Right ventricle myocardium superior (tissue), 1 donor: ENCODE results near the gene CCL7. TPM values are rescaled to one million over a fixed set of nuclear protein-coding genes. Genes with fewer than 3 reads are reported as not detected.
A peak's percentile ranks its signal among the peaks of the same experiment; 100 is the strongest.

ENCODE experiments used
- ATAC-seq: fragments of 200-7000 bp; cut with Tn5 transposase; one replicate; pipeline ENCODE4 v1.9.1; 2020; ENCODE audit warnings: mild to moderate bottlenecking; ENCODE audit not compliant: poor library complexity
- DNase-seq: peaks from one replicate; pipeline ENCODE4 v3.0.0-alpha.2; 2020
- intact Hi-C: fragments of 100-400 bp; cut with DNase I; formaldehyde crosslinking; loops from one replicate; pipeline ENCODE4 v1.11.2; 2022
- total RNA-seq: library from RNA; stranded (reverse); fragmentation: NEBNext Ultra II Directional; extraction: Animal tissue kit (Norgen Biotek cat#: 25700); gene quantifications from one replicate; pipeline ENCODE4 v1.2.1, GENCODE V29; 2021
- donor health status: DM: no; HTN: yes; CAD: no; lungs with severe emphysema.

Gene CCL7
- total RNA-seq, 1 donor from 2014 or later = not detected

DNA sequence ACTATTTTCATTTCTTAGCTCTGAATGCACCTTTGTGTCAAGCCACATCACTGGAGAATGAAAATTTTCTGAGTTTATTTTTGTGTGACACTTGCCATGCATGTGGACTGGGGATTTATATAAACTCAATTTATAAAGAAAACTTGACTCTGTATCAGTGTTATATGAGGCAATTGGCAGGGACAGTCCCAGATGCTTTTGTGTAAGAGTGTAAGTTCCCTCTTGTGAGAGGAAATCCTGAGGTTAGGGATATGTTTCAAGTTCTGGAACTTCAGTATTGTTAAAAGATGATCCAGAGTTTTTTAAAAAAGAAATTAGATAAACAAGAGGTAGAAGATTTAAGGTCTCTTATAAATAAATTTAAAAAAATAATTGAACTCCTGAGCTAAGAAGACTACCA, 38.4 kb downstream of the CCL7 start:
- DNase-seq (no peak), ATAC-seq (no peak)
- intact Hi-C loops = no loop called here

- intact Hi-C loops = loop anchor here (5.0 kb wide), 1 partner anchor 46 kb away; the partner anchor contains the start of gene CCL13
- DNase-seq (no peak), ATAC-seq (no peak)
These were observed 41.3 kb downstream of the CCL7 start for GRCh38 chr17:34311291-34311690.

DNA sequence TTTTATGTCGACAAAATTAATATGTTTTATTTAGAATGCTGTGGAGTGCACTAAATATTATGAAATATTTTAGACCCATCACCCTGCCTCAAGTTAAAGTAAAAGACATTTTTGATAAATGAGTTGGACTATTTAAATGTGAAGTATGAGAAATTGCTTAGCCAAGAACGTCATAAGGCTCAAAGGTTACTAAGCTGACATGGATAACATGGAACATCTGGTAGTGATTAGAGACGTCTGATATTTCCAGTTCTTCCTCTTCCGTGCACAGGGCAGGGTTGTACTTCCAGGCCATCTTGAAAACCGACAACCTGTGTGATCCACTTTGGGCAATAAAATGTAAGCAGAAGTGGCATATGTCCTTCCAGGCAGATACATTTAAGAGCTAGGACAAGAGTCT, 42.1 kb downstream of the CCL7 start:
- DNase-seq = no peak
- intact Hi-C loops = loop anchor here (5.0 kb wide), 1 partner anchor 45 kb away; the partner anchor contains the start of gene CCL13
- peak; percentile 82 for ATAC-seq

DNA sequence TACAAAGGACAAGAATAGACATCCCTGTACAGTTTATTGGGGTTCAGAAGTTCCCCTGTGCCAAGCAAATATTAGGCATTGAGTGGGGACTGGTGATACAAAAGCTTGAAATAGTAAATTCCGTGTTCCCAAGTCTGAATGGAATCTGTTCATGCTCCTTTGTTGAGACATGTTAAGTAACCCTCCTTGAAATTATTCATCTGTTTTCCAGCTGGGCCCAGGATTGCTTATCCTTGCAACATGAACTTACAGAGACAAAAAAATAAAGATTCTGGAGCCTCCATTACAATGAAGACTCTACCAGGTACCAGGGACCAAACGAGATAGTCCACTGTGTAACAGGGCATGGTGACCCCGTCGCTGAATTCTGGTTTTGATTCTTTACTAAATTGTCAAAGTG, 43.1 kb downstream of the CCL7 start:
- no peak for DNase-seq
- ATAC-seq = peak; percentile 77
- intact Hi-C loops = loop anchor here (5.0 kb wide), 1 partner anchor 44 kb away; the partner anchor contains the start of gene CCL13

DNA sequence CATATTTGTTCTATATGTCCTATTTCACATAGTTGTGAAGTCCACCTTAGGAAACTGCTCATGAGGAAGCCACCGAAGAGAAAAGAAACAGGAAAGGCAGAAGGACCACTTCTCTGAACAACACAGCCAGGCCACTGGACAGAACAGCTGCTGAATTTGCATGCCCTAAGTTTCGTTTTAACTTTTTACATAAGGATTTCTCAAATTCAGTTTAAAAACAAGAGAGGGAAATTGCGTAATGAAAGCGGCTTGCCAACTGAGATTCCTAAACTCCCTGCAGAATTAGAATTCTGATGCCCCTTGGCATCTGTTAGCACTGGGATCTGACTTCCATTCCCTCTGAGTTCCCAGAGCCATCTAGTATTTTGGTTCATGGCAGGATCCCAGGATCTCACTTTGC, 44.3 kb downstream of the CCL7 start:
- DNase-seq = no peak
- peak; percentile 74 for ATAC-seq
- intact Hi-C loops = loop anchor here (5.0 kb wide), 1 partner anchor 43 kb away; the partner anchor contains the start of gene CCL13

GRCh38 chr17:34318474-34318873, 48.5 kb downstream of the CCL7 start:
- peak; percentile 52 for DNase-seq
- intact Hi-C loops = no loop called here
- ATAC-seq = no peak

DNA sequence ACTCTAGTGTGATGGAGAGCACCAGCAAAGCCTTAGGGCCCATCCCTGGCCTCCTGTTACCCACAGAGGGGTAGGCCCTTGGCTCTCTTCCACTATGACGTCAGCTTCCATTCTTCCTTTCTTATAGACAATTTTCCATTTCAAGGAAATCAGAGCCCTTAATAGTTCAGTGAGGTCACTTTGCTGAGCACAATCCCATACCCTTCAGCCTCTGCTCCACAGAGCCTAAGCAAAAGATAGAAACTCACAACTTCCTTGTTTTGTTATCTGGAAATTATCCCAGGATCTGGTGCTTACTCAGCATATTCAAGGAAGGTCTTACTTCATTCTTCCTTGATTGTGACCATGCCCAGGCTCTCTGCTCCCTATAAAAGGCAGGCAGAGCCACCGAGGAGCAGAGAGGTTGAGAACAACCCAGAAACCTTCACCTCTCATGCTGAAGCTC, 49.0 kb downstream of the CCL7 start, which contains the start of gene CCL8:
Gene CCL8, plus strand, starts transcription at position 397 of the 445 bp plus-strand sequence. CDS start 67 bp downstream, outside the sequence.
- intact Hi-C loops = no loop called here
- DNase-seq (no peak), ATAC-seq (peak; percentile 59)

Other genes starting within 250 kb of the CCL7 start
- 20.7 TPM for gene CCL2, start 14.9 kb upstream of the CCL7 start, total RNA-seq
- 4.0 TPM for gene CCL11, start 15.5 kb downstream of the CCL7 start, total RNA-seq
- not detected for gene CCL8, start 49.2 kb downstream of the CCL7 start, total RNA-seq
- gene CCL13, start 86.3 kb downstream of the CCL7 start, total RNA-seq = 1.6 TPM
- gene CCL1, start 93.0 kb downstream of the CCL7 start, total RNA-seq = not detected